H9 (cell line): ENCODE results near the gene HNF1B. TPM values are rescaled to one million over a fixed set of nuclear protein-coding genes. Genes with fewer than 3 reads are reported as not detected.

Source experiments
- DNase-seq: peaks from one replicate; pipeline ENCODE4 v3.0.0-alpha.2; 2017
- H2AFZ ChIP-seq: one replicate; pipeline ENCODE4 v1.6.1; 2013; ENCODE audit warnings: mild to moderate bottlenecking, low read length, control low read depth, moderate library complexity
- H2AK5ac ChIP-seq: 2 replicates; pipeline ENCODE4 v1.6.1; 2013; ENCODE audit warnings: low read length, control low read depth, mixed read lengths; ENCODE audit not compliant: insufficient read length
- H2BK120ac ChIP-seq: one replicate; pipeline ENCODE4 v1.6.1; 2013; ENCODE audit warnings: low read depth, mild to moderate bottlenecking, low read length, control low read depth, inconsistent platforms; ENCODE audit not compliant: poor library complexity, severe bottlenecking
- H2BK12ac ChIP-seq: 2 replicates; pipeline ENCODE4 v1.6.1; 2013; ENCODE audit warnings: low read length, control low read depth, mixed read lengths, low read depth; ENCODE audit not compliant: insufficient read length
- H2BK15ac ChIP-seq: 2 replicates; pipeline ENCODE4 v1.6.1; 2013; ENCODE audit warnings: low read depth, low read length, control low read depth
- H2BK20ac ChIP-seq: one replicate; pipeline ENCODE4 v1.6.1; 2013; ENCODE audit warnings: low read depth, mild to moderate bottlenecking, low read length, control low read depth, inconsistent platforms; ENCODE audit not compliant: poor library complexity, severe bottlenecking
- H2BK5ac ChIP-seq: 2 replicates; pipeline ENCODE4 v1.6.1; 2013; ENCODE audit warnings: low read length, control low read depth, mixed read lengths; ENCODE audit not compliant: insufficient read length
- H3K14ac ChIP-seq: 2 replicates; pipeline ENCODE4 v1.6.1; 2013; ENCODE audit warnings: low read length, control low read depth; ENCODE audit not compliant: insufficient read depth
- H3K18ac ChIP-seq: 2 replicates; pipeline ENCODE4 v1.6.1; 2013; ENCODE audit warnings: low read depth, mild to moderate bottlenecking, mixed read lengths, low read length, control low read depth; ENCODE audit not compliant: insufficient read length
- H3K23ac ChIP-seq: 2 replicates; pipeline ENCODE4 v1.6.1; 2013; ENCODE audit warnings: low read length, control low read depth, mixed read lengths, low read depth; ENCODE audit not compliant: insufficient read length
- H3K23me2 ChIP-seq: 2 replicates; pipeline ENCODE4 v1.6.1; 2013; ENCODE audit warnings: low read depth, mild to moderate bottlenecking, mixed read lengths, low read length, control low read depth; ENCODE audit not compliant: insufficient read length, poor library complexity, severe bottlenecking
- H3K27ac ChIP-seq: 2 replicates; pipeline ENCODE4 v1.5.1; 2013; ENCODE audit warnings: low read length, control low read depth, mixed read lengths, low read depth; ENCODE audit not compliant: insufficient read length
- H3K27me3 ChIP-seq: 2 replicates; pipeline ENCODE4 v1.6.1; 2013; ENCODE audit warnings: low read length, control low read depth, inconsistent platforms; ENCODE audit not compliant: insufficient read depth
- H3K4ac ChIP-seq: 2 replicates; pipeline ENCODE4 v1.6.1; 2013; ENCODE audit warnings: low read depth, mild to moderate bottlenecking, control low read depth, inconsistent platforms, low read length, moderate library complexity
- H3K4me1 ChIP-seq: 2 replicates; pipeline ENCODE4 v1.6.1; 2013; ENCODE audit warnings: low read length, control low read depth, inconsistent platforms; ENCODE audit not compliant: insufficient read depth
- H3K4me2 ChIP-seq: 2 replicates; pipeline ENCODE4 v1.6.1; 2013; ENCODE audit warnings: low read length, control low read depth, mixed read lengths; ENCODE audit not compliant: insufficient read length, insufficient read depth
- H3K56ac ChIP-seq: 2 replicates; pipeline ENCODE4 v1.6.1; 2013; ENCODE audit warnings: low read depth, mild to moderate bottlenecking, mixed read lengths, low read length, control low read depth; ENCODE audit not compliant: insufficient read length
- H3K79me1 ChIP-seq: 2 replicates; pipeline ENCODE4 v1.6.1; 2013; ENCODE audit warnings: low read depth, mild to moderate bottlenecking, moderate library complexity, low read length, control low read depth, inconsistent platforms; ENCODE audit not compliant: insufficient read depth, poor library complexity, severe bottlenecking
- H3K79me2 ChIP-seq: 2 replicates; pipeline ENCODE4 v1.6.1; 2013; ENCODE audit warnings: low read length, control low read depth, inconsistent platforms; ENCODE audit not compliant: insufficient read depth
- H3K9ac ChIP-seq: 2 replicates; pipeline ENCODE4 v1.6.1; 2013; ENCODE audit warnings: low read length, control low read depth, mixed read lengths; ENCODE audit not compliant: insufficient read length; ENCODE audit errors: extremely low read depth
- H3K9me3 ChIP-seq: one replicate; pipeline ENCODE4 v1.6.1; 2013; ENCODE audit warnings: low read depth, low read length, inconsistent platforms; ENCODE audit not compliant: control insufficient read depth
- H3T11ph ChIP-seq: one replicate; pipeline ENCODE4 v1.6.1; 2013; ENCODE audit warnings: mild to moderate bottlenecking, low read length, control low read depth, inconsistent platforms
- H4K20me1 ChIP-seq: one replicate; pipeline ENCODE4 v1.6.1; 2013; ENCODE audit not compliant: control insufficient read depth, insufficient read length, insufficient read depth
- H4K5ac ChIP-seq: 2 replicates; pipeline ENCODE4 v1.6.1; 2013; ENCODE audit warnings: low read depth, mild to moderate bottlenecking, mixed read lengths, low read length, control low read depth; ENCODE audit not compliant: insufficient read length
- H4K8ac ChIP-seq: replicated peaks from 2 replicates; pipeline ENCODE4 v1.6.1; 2013; ENCODE audit warnings: low read length, control low read depth, mixed read lengths, low read depth; ENCODE audit not compliant: insufficient read length
- H4K91ac ChIP-seq: 2 replicates; pipeline ENCODE4 v1.6.1; 2013; ENCODE audit warnings: low read depth, mild to moderate bottlenecking, moderate library complexity, mixed read lengths, low read length, control low read depth; ENCODE audit not compliant: insufficient read length
- H3K27ac Mint-ChIP-seq, 3 experiments: 2 replicates in 2 of 3; 3 replicates in 1 of 3; pipeline ENCODE4 v1.8.0; 2020 to 2021; ENCODE audit warnings: mixed read lengths in 3 of 3, mild to moderate bottlenecking in 1 of 3, moderate library complexity in 1 of 3
- H3K27me3 Mint-ChIP-seq: 2 replicates; pipeline ENCODE4 v1.8.0; 2021; ENCODE audit warnings: low read depth, mild to moderate bottlenecking, moderate library complexity, mixed read lengths
- H3K36me3 Mint-ChIP-seq, 3 experiments: 2 replicates in 2 of 3; 3 replicates in 1 of 3; pipeline ENCODE4 v1.8.0; 2020 to 2021; ENCODE audit warnings: low read depth in 3 of 3, mixed read lengths in 3 of 3; ENCODE audit not compliant: insufficient read depth in 1 of 3
- H3K4me1 Mint-ChIP-seq, 2 experiments: 2 replicates each; pipeline ENCODE4 v1.8.0; 2020; ENCODE audit warnings: mixed read lengths in 2 of 2
- H3K4me3 Mint-ChIP-seq, 2 experiments: 2 replicates in 1 of 2; 3 replicates in 1 of 2; pipeline ENCODE4 v1.8.0; 2020 to 2021; ENCODE audit warnings: mild to moderate bottlenecking in 2 of 2, mixed read lengths in 2 of 2, moderate library complexity in 1 of 2
- H3K9me3 Mint-ChIP-seq, 2 experiments: 2 replicates in 1 of 2; 3 replicates in 1 of 2; pipeline ENCODE4 v1.8.0; 2020; ENCODE audit warnings: mild to moderate bottlenecking in 2 of 2, mixed read lengths in 2 of 2, moderate library complexity in 1 of 2
- CTCF ChIP-seq: fragments of 200-600 bp; sonication (generic); conservative IDR thresholded peaks from 3 replicates; pipeline ENCODE4 v1.8.0; 2021; ENCODE audit warnings: antibody characterized with exemption, mild to moderate bottlenecking
- WGBS: extraction: QIAGEN DNeasy Blood & Tissue Kit; methylation state at CpG from one replicate; pipeline ENCODE4 v1.1.7; 2013; ENCODE audit warnings: missing lambda C conversion rate, low lambda C conversion rate, mixed read lengths; ENCODE audit not compliant: insufficient read length; ENCODE audit errors: extremely low coverage; 5-methylcytosine and 5-hydroxymethylcytosine counted together
- total RNA-seq: library from RNA; stranded (reverse); gene quantifications from 2 replicates; pipeline ENCODE4 v1.2.1, GENCODE V29; 2021

The HNF1B gene
- total RNA-seq, 1 experiment from 2014 or later = not detected

GRCh38 chr17:37683454-37683984 lies 61.3 kb downstream of the HNF1B start:
- no peaks in the 10 kb centered on the region for H3K79me2 ChIP-seq

More at GRCh38 chr17:37683454-37683984, 61.3 kb downstream of the HNF1B start:
- peaks cover 2 to 8% of the 10 kb centered on the region in 2 experiments; a peak in 3 of 5 replicates for H3K9me3 Mint-ChIP-seq
- no peaks in the 10 kb centered on the region for H4K20me1 ChIP-seq
- H3K27me3 Mint-ChIP-seq = 0 out of 2 replicates have a peak, but pooled peaks cover 2% of the 10 kb centered on the region
- DNase-seq = no peak
- H3T11ph ChIP-seq = no peak overlapping the region
- H3K4ac ChIP-seq = no peak overlapping the region
- H2AFZ ChIP-seq = no peak overlapping the region
- no peak overlapping the region for H3K27ac Mint-ChIP-seq
- no peak overlapping the region for H3K9ac ChIP-seq
- no peaks in the 10 kb centered on the region for H3K27me3 ChIP-seq
- H3K56ac ChIP-seq = no peak overlapping the region
- H3K4me2 ChIP-seq = no peak overlapping the region
- no peak overlapping the region for H2BK20ac ChIP-seq
- H3K4me1 Mint-ChIP-seq = no peaks in the 10 kb centered on the region
- WGBS = no CpG with 5 or more reads among the region's 9 CpGs
- no peak overlapping the region for H3K18ac ChIP-seq
- no peak overlapping the region for H2BK5ac ChIP-seq
- no peak overlapping the region for H4K91ac ChIP-seq
- H2BK12ac ChIP-seq = no peak overlapping the region
- TF ChIP-seq CTCF = no peak
- no peak overlapping the region for H2AK5ac ChIP-seq
- H3K9me3 ChIP-seq = no peaks in the 10 kb centered on the region
- H4K8ac ChIP-seq = no peak overlapping the region
- H3K36me3 Mint-ChIP-seq = peaks cover 0 to 2% (median 0%) of the 10 kb centered on the region in 3 experiments; a peak in 2 of 7 replicates
- H3K14ac ChIP-seq = no peak overlapping the region
- no peak overlapping the region for H2BK120ac ChIP-seq
- H4K5ac ChIP-seq = no peak overlapping the region
- H3K23me2 ChIP-seq = no peaks in the 10 kb centered on the region
- H3K79me1 ChIP-seq = no peaks in the 10 kb centered on the region
- no peaks in the 10 kb centered on the region for H3K4me1 ChIP-seq
- H3K4me3 Mint-ChIP-seq = no peak overlapping the region
- H2BK15ac ChIP-seq = no peak overlapping the region
- H3K23ac ChIP-seq = no peak overlapping the region
- H3K27ac ChIP-seq = no peak overlapping the region
